Measurements from ENCODE around the gene WDR82. TPM values are rescaled to one million over a fixed set of nuclear protein-coding genes. Genes with fewer than 3 reads are reported as not detected.

The WDR82 gene
- total and polyA plus RNA-seq, 2 of the 4 experiments (the other 2 are of a cell fraction) = 38.1 to 68.1 TPM

DNA sequence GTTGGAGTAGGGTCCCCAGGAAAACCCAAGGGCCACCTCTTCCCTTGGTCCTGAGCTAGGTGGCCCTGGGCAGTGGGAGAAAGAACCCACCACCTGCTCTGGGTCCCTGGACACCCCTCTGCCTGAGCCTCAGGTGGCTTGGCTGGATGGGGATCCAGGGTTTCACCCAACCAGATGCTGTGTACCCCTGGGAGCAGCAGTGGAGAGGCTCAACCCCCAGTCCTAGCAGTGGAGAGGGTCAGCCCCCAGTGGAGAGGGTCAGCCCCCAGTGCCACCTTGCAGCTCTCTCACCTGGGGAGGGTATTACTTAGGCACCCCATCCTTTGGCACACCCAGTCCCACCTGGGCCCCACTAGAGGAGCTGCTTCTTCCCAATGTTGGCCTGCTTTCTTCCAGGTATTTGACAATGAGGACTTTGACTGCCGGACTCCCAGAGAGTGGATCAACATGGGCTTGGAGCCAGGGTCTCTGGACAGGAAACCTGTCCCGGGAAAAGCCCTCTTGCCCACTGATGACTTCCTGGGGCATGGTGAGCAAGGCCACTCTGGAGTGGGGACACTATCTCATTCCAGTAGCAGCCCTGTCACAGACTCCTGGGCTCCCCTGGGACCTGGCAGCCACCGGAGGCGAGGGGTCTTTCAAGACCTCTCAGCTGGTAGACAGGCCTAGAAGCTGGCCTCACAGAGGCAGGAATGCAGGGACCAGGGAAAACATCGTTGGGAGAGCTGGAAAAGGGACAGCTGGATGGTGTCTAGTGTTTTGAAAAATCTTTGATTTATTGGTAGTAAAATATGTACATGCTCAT is 49.2 kb upstream of the WDR82 start:
- H3K23ac ChIP-seq (ENCODE audit: low read depth, low read length) = no peak overlapping the region
- H4K8ac ChIP-seq (ENCODE audit: low read depth in 2 of 2, low read length in 2 of 2) = no peak overlapping the region
- no peak overlapping the region for H3K56ac ChIP-seq (ENCODE audit: extremely low read depth, insufficient read depth, low read length)
- no peaks in the 10 kb centered on the region for H3K27me3 ChIP-seq (ENCODE audit: control insufficient read depth, insufficient read depth, low read length)
- no peak overlapping the region for H2AK9ac ChIP-seq (replicated peaks; ENCODE audit: low read depth, low read length, poor library complexity)
- WGBS, 2 experiments (ENCODE audit: extremely low coverage in 2 of 2, insufficient read length in 1 of 2) = 0% methylated on average over 1 of the region's 5 CpGs; no CpG with 5 or more reads in 1 of the 2 experiments
- no peak overlapping the region for H3K14ac ChIP-seq (replicated peaks; ENCODE audit: low read depth, low read length)
- no peak overlapping the region for H3K4me2 ChIP-seq (ENCODE audit: low read depth, low read length)
- no peaks in the 10 kb centered on the region for H3K4me1 ChIP-seq (ENCODE audit: control insufficient read depth, insufficient read depth, low read length)
- no peak overlapping the region for H2AFZ ChIP-seq (replicated peaks; ENCODE audit: low read length, poor library complexity)
- intact Hi-C loops (cut with micrococcal nuclease) (no loop called here), dilution Hi-C loops (cut with HindIII; ENCODE audit: low sequenced_read_pairs, unreplicated experiment) (no loop called here), in situ Hi-C loops (cut with MboI; ENCODE audit: low sequenced_read_pairs) (no loop called here)
- ChIA-PET CTCF (no interaction called here), POLR2A (ENCODE audit: unreplicated experiment) (no interaction called here)
- H3K9me3 ChIP-seq (ENCODE audit: control insufficient read depth, insufficient read depth, low read length) = no peaks in the 10 kb centered on the region
- no peak overlapping the region for H2BK20ac ChIP-seq (ENCODE audit: low read depth, low read length)
- DNase-seq (no peak), ATAC-seq (ENCODE audit: low read depth) (no peak)
- H3K79me1 ChIP-seq (ENCODE audit: low read depth in 1 of 2, low read length in 2 of 2) = no peaks in the 10 kb centered on the region
- H4K5ac ChIP-seq (ENCODE audit: low read depth, low read length) = no peak overlapping the region
- H3K27ac ChIP-seq (ENCODE audit: insufficient read depth, low read length) = no peak overlapping the region
- no peak overlapping the region for H3K18ac ChIP-seq (ENCODE audit: low read depth, low read length)
- H3K9me1 ChIP-seq (ENCODE audit: insufficient read depth, low read length) = no peaks in the 10 kb centered on the region
- H3K4ac ChIP-seq (ENCODE audit: low read depth, low read length) = no peak overlapping the region
- no peak overlapping the region for H4K91ac ChIP-seq (ENCODE audit: insufficient read depth, low read depth, low read length)
- H3K9ac ChIP-seq (ENCODE audit: low read depth, low read length) = no peak overlapping the region
- H2BK120ac ChIP-seq (ENCODE audit: low read depth, low read length) = no peak overlapping the region
- BruUV-seq (replicated peaks) = no TSS peak
- H2BK5ac ChIP-seq (ENCODE audit: low read depth, low read length, poor library complexity, severe bottlenecking) = no peak overlapping the region
- H3K4me3 ChIP-seq (ENCODE audit: insufficient read depth, low read depth, low read length) = no peak overlapping the region
- H2BK15ac ChIP-seq (ENCODE audit: low read depth, low read length) = no peak overlapping the region
- TF ChIP-seq CHD1 (IDR thresholded peaks at IDR 0.05; ENCODE audit: low read depth, low read length) (no peak), RFX5 (IDR thresholded peaks at IDR 0.05; ENCODE audit: low read depth, low read length) (no peak), RCOR1 (IDR thresholded peaks at IDR 0.05; ENCODE audit: insufficient replicate concordance, low read length) (no peak), NFE2L2 (IDR thresholded peaks at IDR 0.05; ENCODE audit: low read depth, low read length) (no peak), MXI1 (IDR thresholded peaks at IDR 0.05; ENCODE audit: borderline replicate concordance, low read depth, low read length) (no peak), BHLHE40 (IDR thresholded peaks at IDR 0.05; ENCODE audit: low read depth, low read length) (no peak), MAZ (IDR thresholded peaks at IDR 0.05; ENCODE audit: borderline replicate concordance, low read depth, low read length) (no peak), CEBPB (IDR thresholded peaks at IDR 0.05; ENCODE audit: low read depth, low read length) (no peak)
- H3K36me3 ChIP-seq (ENCODE audit: control insufficient read depth, insufficient read depth, low read length) = no peaks in the 10 kb centered on the region
- H2AK5ac ChIP-seq (ENCODE audit: low read depth, low read length) = no peak overlapping the region
- no peaks in the 10 kb centered on the region for H4K20me1 ChIP-seq (ENCODE audit: insufficient read depth, low read length)

Data from IMR-90 (cell line).